Measurements from ENCODE around the gene ZIK1.

GRCh38 chr19:57566396-57567265 lies 17.3 kb upstream of the ZIK1 start:
- TF ChIP-seq EZH2 (IDR thresholded peaks at IDR 0.05; ENCODE audit: borderline replicate concordance, low read length) (no peak), CTCF (IDR thresholded peaks at IDR 0.05; ENCODE audit: low read length) (no peak)

Data from OCI-LY1 (cell line).